Measurements from ENCODE around the gene COG7.

The COG7 gene

GRCh38 chr16:23339787-23340186 lies 113.2 kb downstream of the COG7 start:
- no peak overlapping the region for H2AFZ ChIP-seq (ENCODE audit: low read length)
- H3F3A ChIP-seq (ENCODE audit: insufficient read depth, low read length) = peaks cover 49% of the 10 kb centered on the region
- H4K20me1 ChIP-seq (ENCODE audit: insufficient read depth, low read length) = no peaks in the 10 kb centered on the region
- H3K36me3 ChIP-seq (replicated peaks; ENCODE audit: insufficient read depth, low read length) = no peaks in the 10 kb centered on the region
- H3K4me2 ChIP-seq (ENCODE audit: low read depth, low read length) = no peak overlapping the region
- no peak overlapping the region for H3K4me3 ChIP-seq (ENCODE audit: low read length)
- H3K9ac ChIP-seq (ENCODE audit: low read length) = no peak overlapping the region
- no peaks in the 10 kb centered on the region for H3K27me3 ChIP-seq (replicated peaks; ENCODE audit: insufficient read depth, low read length)
- DNase-seq = no peak
- no peak overlapping the region for H3K27ac ChIP-seq (ENCODE audit: low read length)
- peaks cover 69% of the 10 kb centered on the region for H3K4me1 ChIP-seq (ENCODE audit: low read length)
- peaks cover 56% of the 10 kb centered on the region for H3K79me2 ChIP-seq (ENCODE audit: low read length)
- H3K9me2 ChIP-seq (replicated peaks; ENCODE audit: insufficient read depth, low read length) = no peaks in the 10 kb centered on the region
- no peaks in the 10 kb centered on the region for H3K9me3 ChIP-seq (replicated peaks; ENCODE audit: insufficient read depth, low read length)
- TF ChIP-seq EZH2 (optimal IDR thresholded peaks at IDR 0.05; ENCODE audit: low read depth, low read length) (no peak), CTCF (IDR thresholded peaks at IDR 0.05; ENCODE audit: low read length) (no peak), EZH2phosphoT487 (IDR thresholded peaks at IDR 0.05; ENCODE audit: low read length) (no peak)
